Ascending aorta (tissue), 2 donors: ENCODE measurements around the gene CARD9. TPM values are rescaled to one million over a fixed set of nuclear protein-coding genes. Genes with fewer than 3 reads are reported as not detected.

Experiments used
- DNase-seq, 2 donors: peaks; one replicate each; pipeline ENCODE4 v3.0.0-alpha.2; 2019; ENCODE audit warnings: low spot score in 2 of 2
- H3K27ac ChIP-seq, 2 donors: fragments of 200-600 bp; sonication (generic); one replicate each; pipeline ENCODE4 v1.5.1; 2016 to 2017; ENCODE audit warnings: mild to moderate bottlenecking in 1 of 2
- H3K27me3 ChIP-seq: fragments of 200-600 bp; sonication (generic); one replicate; pipeline ENCODE4 v1.5.1; 2017
- H3K36me3 ChIP-seq, 2 donors: fragments of 200-600 bp; sonication (generic); one replicate each; pipeline ENCODE4 v1.5.1; 2016
- H3K4me1 ChIP-seq, 2 donors: fragments of 200-600 bp; sonication (generic); one replicate each; pipeline ENCODE4 v1.5.1; 2016 to 2017; ENCODE audit warnings: mild to moderate bottlenecking in 1 of 2
- H3K4me3 ChIP-seq, 2 donors: fragments of 200-600 bp; sonication (generic); one replicate each; pipeline ENCODE4 v1.5.1; 2016 to 2017; ENCODE audit warnings: mild to moderate bottlenecking in 1 of 2
- H3K9me3 ChIP-seq, 2 donors: fragments of 200-600 bp; sonication (generic); one replicate each; pipeline ENCODE4 v1.5.1; 2016
- CTCF ChIP-seq, 3 experiments: fragments of 200-600 bp in 2 of 3; fragments of 450-650 bp in 1 of 3; sonication (generic) in 2 of 3; IDR thresholded peaks; one replicate each; pipeline ENCODE4 v1.5.1; 2016 to 2019; ENCODE audit warnings: antibody characterized with exemption in 3 of 3, mild to moderate bottlenecking in 1 of 3, moderate library complexity in 1 of 3
- intact Hi-C: fragments of 100-400 bp; cut with DNase I; formaldehyde crosslinking; loops from one replicate; pipeline ENCODE4 v1.15.1; 2023
- total RNA-seq: library from RNA; depleted of rRNA; stranded (reverse); fragments of >200 nt; gene quantifications from one replicate; pipeline ENCODE4 v1.1.0, GENCODE V29; 2016

CARD9 gene
- total RNA-seq, 1 donor from 2014 or later, result 0.43 TPM

GRCh38 chr9:136403915-136404800 lies 30.7 kb upstream of the CARD9 start:
- no peak overlapping the region for H3K27ac ChIP-seq
- no peak for TF ChIP-seq CTCF (IDR thresholded peaks at IDR 0.05)
- no peaks in the 10 kb centered on the region for H3K9me3 ChIP-seq
- H3K4me1 ChIP-seq, result peaks cover 6 to 8% of the 10 kb centered on the region in 2 donors
- H3K27me3 ChIP-seq, result no peaks in the 10 kb centered on the region
- intact Hi-C loops, result loop anchor here (5.0 kb wide), 1 partner anchor 77 kb away; the partner anchor contains the start of gene GPSM1
- no peak overlapping the region for H3K4me3 ChIP-seq
- no peak for DNase-seq
- peaks cover 27 to 41% of the 10 kb centered on the region in 2 donors for H3K36me3 ChIP-seq

DNA sequence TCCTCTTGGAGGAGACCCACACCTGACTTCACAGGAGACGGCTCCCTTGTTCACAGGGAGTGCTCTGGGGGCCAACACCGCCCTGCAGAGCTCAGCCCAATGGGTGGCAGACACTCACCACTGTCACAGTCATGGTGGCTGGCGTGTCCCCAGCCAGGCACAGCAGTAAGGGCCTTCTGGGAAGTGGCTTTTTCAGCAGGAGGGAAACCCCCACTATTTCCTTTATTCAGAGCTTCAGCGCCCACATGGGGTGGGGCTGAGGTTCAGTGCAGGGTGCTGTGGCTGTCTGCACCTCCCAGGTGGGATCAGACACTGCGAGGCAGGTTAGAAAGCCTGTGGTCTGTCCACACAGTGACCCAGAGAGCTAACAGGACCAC lies 30.1 kb upstream of the CARD9 start:
- TF ChIP-seq CTCF (IDR thresholded peaks at IDR 0.05), result no peak
- peaks cover 10 to 12% of the 10 kb centered on the region in 2 donors for H3K4me1 ChIP-seq
- DNase-seq, result no peak
- H3K36me3 ChIP-seq, result peaks cover 27 to 41% of the 10 kb centered on the region in 2 donors
- intact Hi-C loops, result loop anchor here (5.0 kb wide), 1 partner anchor 76 kb away; the partner anchor contains the start of gene GPSM1
- no peak overlapping the region for H3K4me3 ChIP-seq
- no peak overlapping the region for H3K27ac ChIP-seq
- H3K9me3 ChIP-seq, result no peaks in the 10 kb centered on the region
- H3K27me3 ChIP-seq, result no peaks in the 10 kb centered on the region

- Histone ChIP-seq H3K4me1 (peaks cover 10 to 13% of the 10 kb centered on the region in 2 donors), H3K27me3 (no peaks in the 10 kb centered on the region), H3K9me3 (no peaks in the 10 kb centered on the region), H3K36me3 (peaks cover 29 to 46% of the 10 kb centered on the region in 2 donors), H3K4me3 (no peak overlapping the region), H3K27ac (no peak overlapping the region)
- TF ChIP-seq CTCF (IDR thresholded peaks at IDR 0.05), result no peak
- intact Hi-C loops, result loop anchor here (5.0 kb wide), 1 partner anchor 75 kb away; the partner anchor contains the start of gene GPSM1
- no peak for DNase-seq
These were observed 28.6 kb upstream of the CARD9 start for GRCh38 chr9:136402067-136402466.

- peaks cover 10 to 13% of the 10 kb centered on the region in 2 donors for H3K4me1 ChIP-seq
- no peaks in the 10 kb centered on the region for H3K27me3 ChIP-seq
- DNase-seq, result no peak
- no peak overlapping the region for H3K4me3 ChIP-seq
- TF ChIP-seq CTCF (IDR thresholded peaks at IDR 0.05), result no peak
- H3K27ac ChIP-seq, result no peak overlapping the region
- no peaks in the 10 kb centered on the region for H3K9me3 ChIP-seq
- intact Hi-C loops, result loop anchor here (5.0 kb wide), 1 partner anchor 74 kb away; the partner anchor contains the start of gene GPSM1
- peaks cover 26 to 46% of the 10 kb centered on the region in 2 donors for H3K36me3 ChIP-seq
These were observed 27.9 kb upstream of the CARD9 start for GRCh38 chr9:136401173-136401922.

DNA sequence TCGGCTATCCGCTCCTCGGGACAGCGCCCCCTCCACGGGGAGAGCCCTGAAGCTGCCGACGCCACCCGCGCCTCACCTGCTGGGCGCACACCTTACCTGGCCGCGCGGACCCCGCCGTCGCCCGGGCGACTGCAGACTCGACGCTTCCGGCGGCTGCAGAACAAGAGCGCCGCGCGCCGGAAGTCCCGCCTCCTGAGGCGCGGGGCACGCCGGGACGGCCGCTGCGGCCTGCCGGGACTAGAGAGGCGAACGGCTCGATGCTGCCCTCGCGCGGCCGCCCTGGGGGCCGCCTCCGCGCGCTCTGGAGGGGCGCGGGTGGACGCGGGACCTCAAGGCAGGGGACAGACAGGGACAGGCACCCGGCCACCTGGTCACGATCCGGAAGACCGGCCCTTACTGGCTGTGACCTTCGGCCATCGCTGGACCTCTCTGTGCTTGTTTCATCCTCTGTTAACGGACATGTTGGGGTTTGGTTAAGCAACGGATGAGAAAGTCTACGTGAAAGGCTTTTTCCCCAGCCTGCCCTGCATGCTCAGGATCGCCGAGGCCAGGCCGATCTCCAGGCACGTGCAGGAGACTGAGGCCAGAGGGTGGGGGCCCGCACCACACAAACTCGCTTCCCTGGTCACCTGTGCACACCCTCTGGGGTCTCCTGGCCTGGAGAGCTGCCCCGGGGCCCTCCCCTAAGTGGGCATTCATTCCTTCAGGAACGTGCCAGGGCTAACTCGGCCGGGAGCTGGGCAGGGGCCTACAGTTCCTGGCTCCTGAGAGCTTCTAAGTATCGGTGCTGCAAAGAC lies 26.8 kb upstream of the CARD9 start, which contains the start of gene SNAPC4:
TSS of gene SNAPC4 (minus strand) at position 133 of the 797 bp plus-strand sequence. CDS start 1,742 bp downstream, outside the sequence.
- Histone ChIP-seq H3K36me3 (peaks cover 28 to 46% of the 10 kb centered on the region in 2 donors), H3K27ac (peak within 1 kb of the TSS; percentile 6 to 50), H3K27me3 (no peaks in the 10 kb centered on the region), H3K9me3 (no peaks in the 10 kb centered on the region), H3K4me3 (peak within 1 kb of the TSS; percentile 90 to 97), H3K4me1 (peaks cover 10 to 13% of the 10 kb centered on the region in 2 donors)
- TF ChIP-seq CTCF (IDR thresholded peaks at IDR 0.05), result peak; percentile 85 to 93 (median 92)
- intact Hi-C loops, result loop anchor here (1.0 to 5.0 kb wide), 4 partner anchors 10 to 73 kb away; partner anchors contain the start of genes DNLZ, ENTR1, GPSM1 and INPP5E
- peak; percentile 36 to 91 for DNase-seq
